CD1c-positive myeloid dendritic cell (primary cell): ENCODE data around the gene LTBR.
A peak's percentile ranks its signal among the peaks of the same experiment; 100 is the strongest.

Source experiments
- DNase-seq: peaks from one replicate; pipeline ENCODE4 v3.0.0-alpha.2; 2016; ENCODE audit errors: extremely low spot score

LTBR gene

GRCh38 chr12:6382982-6383381 lies 980 bp upstream of the LTBR start:
- no peak for DNase-seq

GRCh38 chr12:6384499-6385436 lies 806 bp downstream of the LTBR start:
- no peak for DNase-seq

GRCh38 chr12:6386038-6386437 lies 2.1 kb downstream of the LTBR start:
- DNase-seq = no peak

DNA sequence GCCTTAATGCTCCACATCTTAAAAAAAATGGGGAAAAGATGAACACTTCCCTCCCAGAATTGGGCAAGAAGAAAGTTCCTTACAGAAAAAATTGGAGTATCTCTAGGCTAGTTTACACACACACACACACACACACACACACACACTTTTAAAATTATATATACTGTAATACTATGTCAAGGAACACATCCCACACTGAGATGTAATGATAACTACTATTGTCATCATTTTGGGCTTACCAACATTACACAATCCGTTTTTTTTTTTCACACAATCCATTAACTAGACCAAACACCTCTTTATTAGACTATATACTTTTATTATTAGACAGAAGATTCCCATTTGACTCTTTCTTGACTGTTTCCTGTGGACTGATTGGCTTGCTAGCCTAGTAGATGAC lies 2.5 kb downstream of the LTBR start:
- no peak for DNase-seq

GRCh38 chr12:6387541-6387940 lies 3.6 kb downstream of the LTBR start:
- no peak for DNase-seq

DNA sequence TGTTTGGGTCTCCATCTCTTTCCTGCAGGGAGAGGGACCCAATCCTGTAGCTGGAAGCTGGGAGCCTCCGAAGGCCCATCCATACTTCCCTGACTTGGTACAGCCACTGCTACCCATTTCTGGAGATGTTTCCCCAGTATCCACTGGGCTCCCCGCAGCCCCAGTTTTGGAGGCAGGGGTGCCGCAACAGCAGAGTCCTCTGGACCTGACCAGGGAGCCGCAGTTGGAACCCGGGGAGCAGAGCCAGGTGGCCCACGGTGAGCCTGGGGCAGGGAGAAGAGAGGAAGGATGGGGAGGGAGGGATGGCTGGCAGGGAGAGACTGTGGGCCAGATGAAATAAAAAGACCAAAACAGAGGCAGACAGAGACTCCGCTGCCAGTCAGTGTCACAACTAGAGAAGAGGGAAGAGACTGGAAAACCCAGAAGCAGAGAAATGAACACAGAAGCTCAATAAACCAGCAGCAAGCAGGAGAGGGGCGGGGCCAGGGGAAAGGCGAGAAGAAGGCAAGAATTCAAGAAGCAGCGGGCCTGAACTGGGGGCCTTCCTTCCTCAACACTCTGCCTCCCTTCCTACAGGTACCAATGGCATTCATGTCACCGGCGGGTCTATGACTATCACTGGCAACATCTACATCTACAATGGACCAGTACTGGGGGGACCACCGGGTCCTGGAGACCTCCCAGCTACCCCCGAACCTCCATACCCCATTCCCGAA lies 6.3 kb downstream of the LTBR start:
- DNase-seq = no peak

DNA sequence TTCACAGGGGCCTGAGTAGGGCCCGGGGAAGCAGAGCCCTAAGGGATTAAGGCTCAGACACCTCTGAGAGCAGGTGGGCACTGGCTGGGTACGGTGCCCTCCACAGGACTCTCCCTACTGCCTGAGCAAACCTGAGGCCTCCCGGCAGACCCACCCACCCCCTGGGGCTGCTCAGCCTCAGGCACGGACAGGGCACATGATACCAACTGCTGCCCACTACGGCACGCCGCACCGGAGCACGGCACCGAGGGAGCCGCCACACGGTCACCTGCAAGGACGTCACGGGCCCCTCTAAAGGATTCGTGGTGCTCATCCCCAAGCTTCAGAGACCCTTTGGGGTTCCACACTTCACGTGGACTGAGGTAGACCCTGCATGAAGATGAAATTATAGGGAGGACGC lies 7.1 kb downstream of the LTBR start:
- DNase-seq = no peak

GRCh38 chr12:6392504-6392903 lies 8.5 kb downstream of the LTBR start:
- peak; percentile 47 for DNase-seq

DNA sequence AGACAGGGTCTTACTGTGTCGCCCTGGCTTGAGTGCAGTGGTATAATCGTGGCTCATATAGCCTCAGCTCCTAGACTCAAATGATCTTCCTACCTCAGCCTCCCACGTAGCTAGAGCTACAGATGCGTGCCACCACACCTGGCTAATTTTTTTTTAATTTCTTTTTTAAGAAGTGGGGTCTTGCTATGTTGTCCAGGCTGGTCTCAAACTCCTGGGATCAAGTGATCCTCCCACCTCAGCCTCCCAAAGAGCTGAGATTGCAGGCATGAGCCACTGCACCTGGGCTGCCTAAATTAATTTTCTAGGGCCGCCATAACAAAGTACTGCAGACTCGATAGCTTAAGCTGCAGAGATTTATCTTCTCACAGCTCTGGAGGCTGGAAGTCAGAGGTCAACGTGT lies 9.1 kb downstream of the LTBR start:
- DNase-seq = no peak

DNA sequence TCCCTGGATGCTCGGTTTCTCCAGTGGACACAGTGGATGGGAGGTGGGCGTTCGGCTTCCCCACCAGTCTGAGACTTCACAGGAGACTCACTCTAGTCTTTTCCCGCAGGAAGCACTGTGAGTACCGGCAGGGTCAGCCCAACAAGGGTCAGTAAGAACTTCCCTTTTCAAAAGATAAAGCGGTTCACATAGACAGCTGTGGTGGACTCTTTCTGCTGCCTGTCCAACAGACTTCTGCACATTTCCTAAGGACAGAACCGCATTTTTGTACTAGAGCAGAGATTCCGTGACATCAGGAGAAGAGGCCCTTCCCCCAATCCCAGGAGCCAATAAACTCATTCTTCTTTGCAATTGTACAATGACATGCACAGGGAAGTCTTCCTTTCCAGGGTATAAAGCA lies 10.4 kb downstream of the LTBR start:
- DNase-seq = peak; percentile 30

- DNase-seq = no peak
Observed at GRCh38 chr12:6396031-6396430, 12.1 kb downstream of the LTBR start.

GRCh38 chr12:6399884-6400644 lies 16.1 kb downstream of the LTBR start:
- no peak for DNase-seq

GRCh38 chr12:6404390-6404789 lies 20.4 kb downstream of the LTBR start:
- no peak for DNase-seq

- no peak for DNase-seq
Observed at GRCh38 chr12:6405963-6406362, 22.0 kb downstream of the LTBR start.

- DNase-seq = no peak
Observed at GRCh38 chr12:6407236-6407954, 23.4 kb downstream of the LTBR start.

DNA sequence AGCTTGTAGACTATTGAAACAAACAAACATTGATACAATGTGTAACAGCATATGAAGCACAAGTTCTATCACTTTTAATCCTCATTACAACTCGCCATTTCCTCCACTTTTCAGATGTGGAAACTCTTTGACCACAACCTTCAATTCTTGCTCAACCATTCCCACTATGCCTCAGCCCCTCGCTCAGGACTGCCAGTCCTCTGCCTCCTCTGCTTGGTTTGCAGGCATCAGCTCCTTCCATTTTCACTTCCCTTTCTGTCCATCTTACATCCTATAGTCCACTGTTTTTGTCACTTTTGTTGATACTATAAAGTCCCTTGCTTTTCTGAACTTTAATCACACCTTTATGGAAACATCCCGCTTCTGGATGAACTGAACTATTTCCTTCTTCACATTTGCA lies 32.6 kb downstream of the LTBR start:
- DNase-seq = peak; percentile 73

GRCh38 chr12:6418796-6419195 lies 34.8 kb downstream of the LTBR start:
- no peak for DNase-seq

DNA sequence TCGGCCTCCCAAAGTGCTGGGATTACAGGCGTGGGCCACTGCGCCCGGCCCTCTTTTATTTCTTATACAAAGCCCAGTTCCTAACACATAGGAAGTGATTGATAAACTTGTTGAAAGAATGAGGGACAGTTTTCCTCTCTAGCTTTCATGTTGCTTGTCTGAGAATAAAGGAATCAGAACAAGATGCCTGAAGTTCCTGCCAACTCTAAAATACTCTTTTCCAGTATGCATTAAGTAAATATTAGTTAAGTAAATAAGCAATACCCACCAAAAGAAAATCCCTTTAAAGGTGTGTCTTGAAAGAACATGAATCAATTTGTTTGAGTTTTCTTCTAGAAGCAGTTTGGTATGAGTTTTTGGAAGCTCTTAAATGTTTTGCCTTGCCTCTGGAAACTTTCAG lies 36.4 kb downstream of the LTBR start:
- DNase-seq = no peak

GRCh38 chr12:6423267-6424007 lies 39.5 kb downstream of the LTBR start:
- peak; percentile 95 for DNase-seq

DNA sequence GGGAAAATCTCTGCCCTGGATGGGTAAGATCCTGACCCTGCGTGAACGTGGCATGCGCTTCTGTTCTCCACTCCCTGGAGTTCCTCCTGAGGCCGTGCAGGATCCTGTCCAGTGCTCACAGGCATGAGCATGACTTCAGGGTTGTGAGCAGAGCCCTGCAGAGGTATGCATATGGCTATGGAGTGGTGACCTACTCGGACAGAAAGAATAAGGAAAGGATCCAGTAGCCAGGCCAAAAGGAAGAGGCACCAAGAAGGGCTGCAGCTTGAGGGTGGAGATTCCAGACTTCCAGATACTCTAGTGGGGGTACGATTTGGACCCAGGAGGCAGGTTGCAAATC lies 40.0 kb downstream of the LTBR start:
- no peak for DNase-seq

- DNase-seq = no peak
Observed at GRCh38 chr12:6424866-6425265, 40.9 kb downstream of the LTBR start.
